Immature natural killer cell (primary cell): ENCODE results near the gene RPL38. TPM values are rescaled to one million over a fixed set of nuclear protein-coding genes. Genes with fewer than 3 reads are reported as not detected.
A peak's percentile ranks its signal among the peaks of the same experiment; 100 is the strongest.

Experiments
- DNase-seq, 3 donors: peaks; one replicate each; pipeline ENCODE4 v3.0.0; 2022; ENCODE audit warnings: mixed read lengths in 1 of 3
- H3K27ac Mint-ChIP-seq, 6 donors: one replicate each; pipeline ENCODE4 v1.8.0; 2020; ENCODE audit warnings: mixed read lengths in 6 of 6, mild to moderate bottlenecking in 5 of 6, inconsistent platforms in 4 of 6, moderate library complexity in 3 of 6
- H3K27me3 Mint-ChIP-seq, 3 donors: one replicate each; pipeline ENCODE4 v1.8.0; 2020 to 2021; ENCODE audit warnings: low read depth in 3 of 3, mild to moderate bottlenecking in 3 of 3, mixed read lengths in 3 of 3, moderate library complexity in 3 of 3, inconsistent platforms in 1 of 3
- H3K36me3 Mint-ChIP-seq, 3 donors: one replicate each; pipeline ENCODE4 v1.8.0; 2020; ENCODE audit warnings: mixed read lengths in 3 of 3, inconsistent platforms in 2 of 3, mild to moderate bottlenecking in 2 of 3
- H3K4me1 Mint-ChIP-seq, 2 donors: one replicate each; pipeline ENCODE4 v1.8.0; 2020; ENCODE audit warnings: inconsistent platforms in 2 of 2, mild to moderate bottlenecking in 2 of 2, mixed read lengths in 2 of 2, moderate library complexity in 1 of 2
- H3K4me3 Mint-ChIP-seq, 5 donors: one replicate each; pipeline ENCODE4 v1.8.0; 2020; ENCODE audit warnings: mild to moderate bottlenecking in 5 of 5, mixed read lengths in 5 of 5, inconsistent platforms in 3 of 5, moderate library complexity in 3 of 5
- H3K9me3 Mint-ChIP-seq, 6 donors: one replicate each; pipeline ENCODE4 v1.8.0; 2020; ENCODE audit warnings: mild to moderate bottlenecking in 6 of 6, mixed read lengths in 6 of 6, inconsistent platforms in 4 of 6, moderate library complexity in 3 of 6
- polyA plus RNA-seq, 3 donors: library from polyadenylated mRNA; unstranded; fragments of 300-500 nt; fragmentation: Illumina TruSeq; gene quantifications; one replicate each; pipeline ENCODE4 v1.2.3, GENCODE V29; 2021

The RPL38 gene
- polyA plus RNA-seq, 3 donors from 2014 or later: 638 to 1,583 (median 956) TPM

- no peak overlapping the region for H3K27ac Mint-ChIP-seq
- no peaks in the 10 kb centered on the region for H3K36me3 Mint-ChIP-seq
- peaks cover 2 to 14% (median 2%) of the 10 kb centered on the region in 3 donors for H3K27me3 Mint-ChIP-seq
- DNase-seq: no peak
- H3K4me1 Mint-ChIP-seq: no peaks in the 10 kb centered on the region
- H3K4me3 Mint-ChIP-seq: no peak overlapping the region
- H3K9me3 Mint-ChIP-seq: no peaks in the 10 kb centered on the region
Measured at GRCh38 chr17:74190807-74191406, 12.6 kb upstream of the RPL38 start.

- DNase-seq: no peak
- H3K36me3 Mint-ChIP-seq: no peaks in the 10 kb centered on the region
- no peak overlapping the region for H3K27ac Mint-ChIP-seq
- no peak overlapping the region for H3K4me3 Mint-ChIP-seq
- peaks cover 2 to 22% (median 6%) of the 10 kb centered on the region in 3 donors for H3K27me3 Mint-ChIP-seq
- no peaks in the 10 kb centered on the region for H3K9me3 Mint-ChIP-seq
- H3K4me1 Mint-ChIP-seq: no peaks in the 10 kb centered on the region
Measured at GRCh38 chr17:74192950-74193781, 10.3 kb upstream of the RPL38 start.

GRCh38 chr17:74194682-74195081 is 8.8 kb upstream of the RPL38 start:
- peaks cover 2 to 21% (median 8%) of the 10 kb centered on the region in 3 donors for H3K27me3 Mint-ChIP-seq
- no peaks in the 10 kb centered on the region for H3K9me3 Mint-ChIP-seq
- H3K4me3 Mint-ChIP-seq: no peak overlapping the region
- H3K4me1 Mint-ChIP-seq: peaks cover 3 to 5% of the 10 kb centered on the region in 2 donors
- H3K36me3 Mint-ChIP-seq: no peaks in the 10 kb centered on the region
- no peak for DNase-seq
- H3K27ac Mint-ChIP-seq: no peak overlapping the region

- H3K4me3 Mint-ChIP-seq: no peak overlapping the region
- H3K9me3 Mint-ChIP-seq: no peaks in the 10 kb centered on the region
- H3K36me3 Mint-ChIP-seq: no peaks in the 10 kb centered on the region
- H3K27ac Mint-ChIP-seq: no peak overlapping the region
- H3K27me3 Mint-ChIP-seq: peaks cover 2 to 23% (median 10%) of the 10 kb centered on the region in 3 donors
- peaks cover 6% of the 10 kb centered on the region in 2 donors for H3K4me1 Mint-ChIP-seq
- no peak for DNase-seq
Measured at GRCh38 chr17:74196541-74197317, 6.7 kb upstream of the RPL38 start.

GRCh38 chr17:74197801-74198200 is 5.7 kb upstream of the RPL38 start:
- DNase-seq: no peak
- peaks cover 2 to 21% (median 8%) of the 10 kb centered on the region in 3 donors for H3K27me3 Mint-ChIP-seq
- no peaks in the 10 kb centered on the region for H3K36me3 Mint-ChIP-seq
- no peak overlapping the region for H3K4me3 Mint-ChIP-seq
- no peaks in the 10 kb centered on the region for H3K9me3 Mint-ChIP-seq
- H3K4me1 Mint-ChIP-seq: peaks cover 6% of the 10 kb centered on the region in 2 donors
- no peak overlapping the region for H3K27ac Mint-ChIP-seq

GRCh38 chr17:74198694-74199093 is 4.8 kb upstream of the RPL38 start:
- H3K36me3 Mint-ChIP-seq: peaks cover 0 to 3% (median 3%) of the 10 kb centered on the region in 3 donors
- no peaks in the 10 kb centered on the region for H3K9me3 Mint-ChIP-seq
- H3K4me1 Mint-ChIP-seq: peaks cover 13 to 14% of the 10 kb centered on the region in 2 donors
- H3K27ac Mint-ChIP-seq: no peak overlapping the region
- H3K27me3 Mint-ChIP-seq: peaks cover 7 to 26% (median 13%) of the 10 kb centered on the region in 3 donors
- DNase-seq: no peak
- no peak overlapping the region for H3K4me3 Mint-ChIP-seq

GRCh38 chr17:74199306-74200092 is 4.0 kb upstream of the RPL38 start:
- H3K36me3 Mint-ChIP-seq: peaks cover 0 to 4% (median 3%) of the 10 kb centered on the region in 3 donors
- H3K27ac Mint-ChIP-seq: no peak overlapping the region
- peak overlapping the region in 2 of 5 donors; percentile 8 to 49 for H3K4me3 Mint-ChIP-seq
- peaks cover 7 to 25% (median 13%) of the 10 kb centered on the region in 3 donors for H3K27me3 Mint-ChIP-seq
- H3K9me3 Mint-ChIP-seq: no peaks in the 10 kb centered on the region
- peaks cover 14 to 19% of the 10 kb centered on the region in 2 donors for H3K4me1 Mint-ChIP-seq
- peak; percentile 51 to 52 (median 51) for DNase-seq

GRCh38 chr17:74200112-74200511 is 3.4 kb upstream of the RPL38 start:
- Mint-ChIP-seq H3K4me1 (peaks cover 19 to 25% of the 10 kb centered on the region in 2 donors), H3K27me3 (peaks cover 7 to 19% (median 15%) of the 10 kb centered on the region in 3 donors), H3K36me3 (peaks cover 0 to 5% (median 4%) of the 10 kb centered on the region in 3 donors), H3K4me3 (no peak overlapping the region), H3K27ac (no peak overlapping the region), H3K9me3 (no peaks in the 10 kb centered on the region)
- no peak for DNase-seq

- peaks cover 5 to 19% (median 12%) of the 10 kb centered on the region in 3 donors for H3K27me3 Mint-ChIP-seq
- no peaks in the 10 kb centered on the region for H3K9me3 Mint-ChIP-seq
- H3K4me3 Mint-ChIP-seq: no peak overlapping the region
- DNase-seq: no peak
- H3K36me3 Mint-ChIP-seq: peaks cover 0 to 11% (median 4%) of the 10 kb centered on the region in 3 donors
- H3K27ac Mint-ChIP-seq: no peak overlapping the region
- peaks cover 31 to 36% of the 10 kb centered on the region in 2 donors for H3K4me1 Mint-ChIP-seq
Measured at GRCh38 chr17:74201250-74201649, 2.2 kb upstream of the RPL38 start.

- no peak for DNase-seq
- Mint-ChIP-seq H3K27ac (no peak overlapping the region), H3K4me3 (peak overlapping the region in 1 of 5 donors; percentile 24)
Measured at GRCh38 chr17:74201948-74202347, 1.5 kb upstream of the RPL38 start.

GRCh38 chr17:74202938-74203337 is 540 bp upstream of the RPL38 start:
- DNase-seq: no peak
- H3K27ac Mint-ChIP-seq: peak overlapping the region in 1 of 6 donors; percentile 95
- H3K36me3 Mint-ChIP-seq: peaks cover 0 to 14% (median 7%) of the 10 kb centered on the region in 3 donors
- peak overlapping the region; percentile 98 to 100 (median 99) for H3K4me3 Mint-ChIP-seq
- H3K4me1 Mint-ChIP-seq: peaks cover 36 to 45% of the 10 kb centered on the region in 2 donors
- H3K9me3 Mint-ChIP-seq: no peaks in the 10 kb centered on the region
- peaks cover 5 to 12% (median 12%) of the 10 kb centered on the region in 3 donors for H3K27me3 Mint-ChIP-seq

More at GRCh38 chr17:74201948-74202347, 1.5 kb upstream of the RPL38 start:
- Mint-ChIP-seq H3K36me3 (peaks cover 0 to 14% (median 7%) of the 10 kb centered on the region in 3 donors), H3K4me1 (peaks cover 34 to 40% of the 10 kb centered on the region in 2 donors), H3K9me3 (no peaks in the 10 kb centered on the region), H3K27me3 (peaks cover 5 to 17% (median 14%) of the 10 kb centered on the region in 3 donors)

GRCh38 chr17:74204474-74204873 is 996 bp downstream of the RPL38 start:
- Mint-ChIP-seq H3K27ac (peak overlapping the region; percentile 31 to 95 (median 80)), H3K36me3 (peaks cover 7 to 23% (median 11%) of the 10 kb centered on the region in 3 donors), H3K4me3 (peak overlapping the region; percentile 98 to 100 (median 99)), H3K27me3 (peaks cover 5 to 12% (median 10%) of the 10 kb centered on the region in 3 donors), H3K9me3 (no peaks in the 10 kb centered on the region), H3K4me1 (peaks cover 38 to 56% of the 10 kb centered on the region in 2 donors)
- DNase-seq: no peak

GRCh38 chr17:74205274-74205673 is 1.8 kb downstream of the RPL38 start:
- no peaks in the 10 kb centered on the region for H3K9me3 Mint-ChIP-seq
- DNase-seq: no peak
- peaks cover 37 to 54% of the 10 kb centered on the region in 2 donors for H3K4me1 Mint-ChIP-seq
- H3K36me3 Mint-ChIP-seq: peaks cover 10 to 26% (median 12%) of the 10 kb centered on the region in 3 donors
- H3K4me3 Mint-ChIP-seq: peak overlapping the region; percentile 53 to 100 (median 98)
- peak overlapping the region; percentile 31 to 95 (median 80) for H3K27ac Mint-ChIP-seq
- H3K27me3 Mint-ChIP-seq: peaks cover 5 to 10% (median 6%) of the 10 kb centered on the region in 3 donors
